OCI-LY1 (cell line): ENCODE results near the gene TNS3.

ENCODE experiments used
- H2AFZ ChIP-seq: fragments of 200-600 bp; sonication (generic), shearing (Covaris generic); 2 replicates; pipeline ENCODE4 v1.6.0; 2014; ENCODE audit warnings: antibody characterized with exemption, mild to moderate bottlenecking, low read length
- H3F3A ChIP-seq: fragments of 200-600 bp; sonication (generic), shearing (Covaris generic); 2 replicates; pipeline ENCODE4 v1.6.0; 2014; ENCODE audit warnings: mild to moderate bottlenecking, antibody characterized with exemption, low read length, moderate library complexity; ENCODE audit not compliant: insufficient read depth
- H3K27ac ChIP-seq: fragments of 200-600 bp; sonication (generic); 2 replicates; pipeline ENCODE4 v1.5.1; 2014; ENCODE audit warnings: low read length, mixed run types, mild to moderate bottlenecking, low read depth; ENCODE audit not compliant: poor library complexity, severe bottlenecking
- H3K27me3 ChIP-seq: fragments of 200-600 bp; sonication (generic); 2 replicates; pipeline ENCODE4 v1.6.0; 2014; ENCODE audit warnings: antibody characterized with exemption, mild to moderate bottlenecking, low read length, moderate library complexity; ENCODE audit not compliant: insufficient read depth
- H3K36me3 ChIP-seq: fragments of 200-600 bp; sonication (generic); 2 replicates; pipeline ENCODE4 v1.6.1; 2014; ENCODE audit warnings: mild to moderate bottlenecking, antibody characterized with exemption, low read length, moderate library complexity, mixed read lengths; ENCODE audit not compliant: insufficient read depth
- H3K4me1 ChIP-seq: fragments of 200-600 bp; sonication (generic); 2 replicates; pipeline ENCODE4 v1.5.1; 2014; ENCODE audit warnings: mild to moderate bottlenecking, low read length, moderate library complexity; ENCODE audit not compliant: insufficient read depth, severe bottlenecking
- H3K4me2 ChIP-seq: fragments of 200-600 bp; sonication (generic), shearing (Covaris generic); 2 replicates; pipeline ENCODE4 v1.6.1; 2014; ENCODE audit warnings: low read length
- H3K4me3 ChIP-seq: fragments of 200-600 bp; sonication (generic); 2 replicates; pipeline ENCODE4 v1.5.1; 2014; ENCODE audit warnings: low read length, low read depth, mild to moderate bottlenecking, mixed read lengths; ENCODE audit not compliant: poor library complexity, severe bottlenecking
- H3K79me2 ChIP-seq: fragments of 200-600 bp; shearing (Covaris generic); 2 replicates; pipeline ENCODE4 v1.6.1; 2016; ENCODE audit warnings: mixed run types, low read length, mixed read lengths; ENCODE audit not compliant: insufficient read depth
- H3K9ac ChIP-seq: fragments of 200-600 bp; sonication (generic), shearing (Covaris generic); 2 replicates; pipeline ENCODE4 v1.6.1; 2014; ENCODE audit warnings: mild to moderate bottlenecking, low read length, mixed read lengths
- H3K9me2 ChIP-seq: fragments of 200-600 bp; sonication (generic), shearing (Covaris generic); 2 replicates; pipeline ENCODE4 v1.6.1; 2014; ENCODE audit warnings: low read depth, mild to moderate bottlenecking, low read length, mixed read lengths
- H3K9me3 ChIP-seq: fragments of 200-600 bp; shearing (Covaris generic); 2 replicates; pipeline ENCODE4 v1.6.1; 2014; ENCODE audit warnings: low read length, mixed read lengths
- H4K20me1 ChIP-seq: fragments of 200-600 bp; sonication (generic), shearing (Covaris generic); 2 replicates; pipeline ENCODE4 v1.6.0; 2016; ENCODE audit warnings: mild to moderate bottlenecking, low read length; ENCODE audit not compliant: insufficient read depth
- CTCF ChIP-seq: fragments of 200-600 bp; sonication (generic), shearing (Covaris generic); IDR thresholded peaks from 2 replicates; pipeline ENCODE4 v1.5.1; 2017; ENCODE audit warnings: mild to moderate bottlenecking, antibody characterized with exemption, low read length, moderate library complexity, mixed read lengths
- EZH2 ChIP-seq: fragments of 200-600 bp; sonication (generic), shearing (Covaris generic); IDR thresholded peaks from 2 replicates; pipeline ENCODE4 v1.8.0; 2017; ENCODE audit warnings: borderline replicate concordance, mixed run types, mild to moderate bottlenecking, antibody characterized with exemption, low read length, moderate library complexity, mixed read lengths

TNS3 gene

GRCh38 chr7:47371733-47372368 is 210.1 kb downstream of the TNS3 start:
- no peak overlapping the region for H3K4me3 ChIP-seq
- no peaks in the 10 kb centered on the region for H3K9me2 ChIP-seq
- no peaks in the 10 kb centered on the region for H4K20me1 ChIP-seq
- H3K36me3 ChIP-seq, result peaks cover 70% of the 10 kb centered on the region
- H3K27me3 ChIP-seq, result no peaks in the 10 kb centered on the region
- no peak overlapping the region for H3K9ac ChIP-seq
- no peak overlapping the region for H3K27ac ChIP-seq
- H3K9me3 ChIP-seq, result no peaks in the 10 kb centered on the region
- peaks cover 16% of the 10 kb centered on the region for H3K4me1 ChIP-seq
- no peaks in the 10 kb centered on the region for H3K79me2 ChIP-seq
- no peak overlapping the region for H2AFZ ChIP-seq
- H3F3A ChIP-seq, result no peaks in the 10 kb centered on the region
- TF ChIP-seq EZH2, result no peak
- H3K4me2 ChIP-seq, result no peak overlapping the region

GRCh38 chr7:47371317-47371716 is 210.6 kb downstream of the TNS3 start:
- H4K20me1 ChIP-seq, result no peaks in the 10 kb centered on the region
- H3K4me2 ChIP-seq, result no peak overlapping the region
- peaks cover 16% of the 10 kb centered on the region for H3K4me1 ChIP-seq
- H3K79me2 ChIP-seq, result no peaks in the 10 kb centered on the region
- H3K4me3 ChIP-seq, result no peak overlapping the region
- H3K27ac ChIP-seq, result no peak overlapping the region
- H3K9me3 ChIP-seq, result no peaks in the 10 kb centered on the region
- no peak overlapping the region for H2AFZ ChIP-seq
- TF ChIP-seq EZH2 (no peak), CTCF (no peak)
- no peaks in the 10 kb centered on the region for H3F3A ChIP-seq
- no peaks in the 10 kb centered on the region for H3K27me3 ChIP-seq
- H3K9ac ChIP-seq, result no peak overlapping the region
- no peaks in the 10 kb centered on the region for H3K9me2 ChIP-seq
- peaks cover 72% of the 10 kb centered on the region for H3K36me3 ChIP-seq

- H3K9me3 ChIP-seq, result no peaks in the 10 kb centered on the region
- no peak overlapping the region for H2AFZ ChIP-seq
- no peak overlapping the region for H3K9ac ChIP-seq
- no peak for TF ChIP-seq CTCF
- no peak for TF ChIP-seq EZH2
- peaks cover 16% of the 10 kb centered on the region for H3K4me1 ChIP-seq
- H3K79me2 ChIP-seq, result no peaks in the 10 kb centered on the region
- no peaks in the 10 kb centered on the region for H3F3A ChIP-seq
- no peaks in the 10 kb centered on the region for H3K9me2 ChIP-seq
- H4K20me1 ChIP-seq, result no peaks in the 10 kb centered on the region
- H3K36me3 ChIP-seq, result peaks cover 78% of the 10 kb centered on the region
- no peak overlapping the region for H3K4me3 ChIP-seq
- no peak overlapping the region for H3K4me2 ChIP-seq
- no peak overlapping the region for H3K27ac ChIP-seq
- H3K27me3 ChIP-seq, result no peaks in the 10 kb centered on the region
Measured at GRCh38 chr7:47370461-47371042, 211.4 kb downstream of the TNS3 start.

- no peaks in the 10 kb centered on the region for H3K9me3 ChIP-seq
- no peak overlapping the region for H3K9ac ChIP-seq
- no peak overlapping the region for H3K27ac ChIP-seq
- no peaks in the 10 kb centered on the region for H3K27me3 ChIP-seq
- H3K9me2 ChIP-seq, result no peaks in the 10 kb centered on the region
- TF ChIP-seq EZH2 (no peak), CTCF (no peak)
- no peaks in the 10 kb centered on the region for H3F3A ChIP-seq
- H3K36me3 ChIP-seq, result peaks cover 81% of the 10 kb centered on the region
- peaks cover 15% of the 10 kb centered on the region for H3K4me1 ChIP-seq
- H2AFZ ChIP-seq, result no peak overlapping the region
- H3K4me2 ChIP-seq, result no peak overlapping the region
- no peaks in the 10 kb centered on the region for H4K20me1 ChIP-seq
- H3K79me2 ChIP-seq, result no peaks in the 10 kb centered on the region
- no peak overlapping the region for H3K4me3 ChIP-seq
Measured at GRCh38 chr7:47369736-47370135, 212.2 kb downstream of the TNS3 start.
